Posterior cingulate gyrus (tissue), 11 donors: ENCODE measurements around the gene ESPNL.
A peak's percentile ranks its signal among the peaks of the same experiment; 100 is the strongest.
"Not testable (repeated sequence)": the region's sequence is repeated elsewhere in the genome, so short reads cannot be mapped to it uniquely, and the experiment has no call there.

ENCODE experiments used
- DNase-seq, 10 donors: peaks; one replicate each; pipeline versions ENCODE4 v3.0.0 to v3.0.0-alpha.2; 2020 to 2021; ENCODE audit warnings: mixed read lengths in 3 of 10
- intact Hi-C: fragments of 100-400 bp; cut with DNase I; formaldehyde crosslinking; loops from one replicate; pipeline ENCODE4 v1.15.1; 2023

ESPNL gene

DNA sequence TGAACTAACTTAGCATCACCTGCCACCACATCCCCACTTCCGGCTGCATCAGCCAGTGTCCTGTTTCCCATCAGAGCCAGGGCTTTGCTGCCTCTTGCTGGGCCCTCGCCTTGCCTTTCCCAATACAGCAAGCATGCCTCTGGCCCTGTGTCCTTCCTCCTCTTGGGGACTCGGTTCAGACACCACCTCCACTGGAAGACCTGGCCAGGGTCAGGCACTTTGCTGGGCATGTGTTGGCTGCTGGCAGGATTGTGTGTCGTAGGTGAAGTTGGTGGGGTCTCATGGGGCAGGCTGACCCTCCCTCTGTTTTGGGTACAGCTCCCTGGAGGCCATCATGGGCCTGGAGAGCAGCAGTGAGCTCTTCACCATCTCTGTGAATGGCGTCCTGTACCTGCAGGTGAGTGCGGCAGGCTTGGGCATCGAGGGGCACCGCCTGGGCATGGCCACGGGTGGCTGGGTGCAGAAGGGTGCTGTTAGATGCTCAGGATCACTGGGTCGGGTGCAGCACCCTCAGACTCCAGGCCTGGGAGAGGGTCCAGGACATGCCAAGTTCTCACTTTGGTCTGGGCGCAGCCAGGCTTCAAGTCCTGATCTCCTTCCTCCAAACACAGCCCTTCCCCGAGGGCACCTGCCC, 65.3 kb downstream of the ESPNL start:
- peak in 3 of 10 donors; percentile 65 to 68 (median 66) for DNase-seq
- intact Hi-C loops, result no loop called here

DNA sequence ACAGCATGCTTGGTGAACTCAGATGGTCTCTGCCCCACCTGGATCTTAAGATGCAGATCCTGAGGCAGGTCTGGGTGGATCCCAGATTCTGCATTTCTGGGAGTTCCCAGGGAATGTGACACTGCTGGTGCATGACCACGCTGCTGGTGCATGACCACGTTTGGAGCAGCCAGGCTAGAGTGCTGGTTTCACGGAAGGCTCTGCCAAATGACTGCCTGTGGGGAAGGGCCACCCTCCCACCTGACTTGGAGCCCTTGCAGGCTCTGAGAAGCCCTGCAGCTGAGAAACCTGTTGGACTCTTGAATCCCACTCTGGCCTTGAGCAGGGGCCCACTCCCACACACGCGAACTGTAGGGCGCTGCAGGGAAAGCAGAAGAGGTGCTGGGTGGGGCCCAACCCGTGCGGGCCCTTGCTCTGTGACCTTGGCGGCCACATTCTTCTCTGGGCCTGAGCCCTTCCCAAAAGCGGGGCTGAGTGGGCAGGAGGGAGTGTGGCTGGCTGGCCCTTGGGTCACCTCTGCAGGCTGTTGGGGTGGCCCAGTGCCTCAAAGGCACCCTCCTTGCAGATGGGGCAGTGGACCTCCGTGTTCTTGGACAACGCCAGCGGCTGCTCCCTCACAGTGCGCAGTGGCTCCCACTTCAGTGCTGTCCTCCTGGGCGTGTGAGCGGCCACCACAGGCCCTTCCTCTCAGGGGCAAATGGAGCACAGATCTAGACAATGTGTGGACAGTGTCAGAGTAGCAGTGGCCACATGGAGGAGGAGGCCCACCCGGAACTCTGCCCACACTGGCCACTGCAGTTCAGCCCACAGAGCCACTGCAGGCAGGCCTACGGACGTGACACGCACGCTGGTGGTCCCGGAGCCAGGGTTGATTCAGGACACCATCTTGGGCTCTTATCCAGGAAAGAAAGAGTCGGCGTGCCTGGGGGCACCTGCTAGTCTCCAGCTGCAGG, 66.5 kb downstream of the ESPNL start:
- intact Hi-C loops, result no loop called here
- DNase-seq, result peak in 2 of 10 donors; percentile 58 to 86

- intact Hi-C loops, result no loop called here
Observed at GRCh38 chr2:238167344-238167715, 67.2 kb downstream of the ESPNL start.

GRCh38 chr2:238167761-238168160, 67.6 kb downstream of the ESPNL start:
- intact Hi-C loops, result no loop called here

More at GRCh38 chr2:238167344-238167715, 67.2 kb downstream of the ESPNL start:
- DNase-seq, result peak in 2 of 10 donors; percentile 39 to 50

GRCh38 chr2:238168196-238169047, 68.3 kb downstream of the ESPNL start:
- intact Hi-C loops, result no loop called here
- peak in 2 of 10 donors; percentile 28 to 65 for DNase-seq

More at GRCh38 chr2:238167761-238168160, 67.6 kb downstream of the ESPNL start:
- DNase-seq, result peak in 2 of 10 donors; percentile 49 to 74

DNA sequence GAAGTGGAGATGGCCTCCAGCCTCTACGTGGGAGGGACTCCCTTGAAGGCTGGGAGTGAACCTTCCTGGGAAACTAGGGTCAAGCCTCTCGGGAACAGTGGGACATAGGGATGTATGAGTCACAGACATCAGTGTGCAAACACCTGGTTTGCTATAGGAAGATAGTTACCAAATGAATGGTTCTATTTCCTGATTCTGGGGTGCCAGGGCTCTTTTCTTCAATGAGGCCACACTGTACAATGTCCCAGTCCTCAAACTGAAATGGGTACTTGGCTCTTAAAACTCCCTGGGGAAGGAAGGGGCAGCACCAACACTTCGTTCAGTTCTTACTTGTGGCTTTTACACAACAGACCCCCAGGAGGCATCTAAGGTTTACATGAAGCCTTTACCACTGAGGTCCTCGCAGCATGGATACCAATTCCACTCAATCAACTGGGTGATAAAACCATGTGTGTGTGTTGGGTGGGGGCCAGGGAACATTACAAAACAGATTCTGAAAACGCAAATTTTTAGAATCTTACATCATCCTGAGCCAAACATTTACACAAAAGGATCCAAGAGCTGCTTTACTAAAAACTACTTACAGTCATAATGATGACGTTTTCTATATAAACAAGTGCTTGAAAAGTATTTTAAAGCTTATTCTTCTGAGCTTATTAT, 69.0 kb downstream of the ESPNL start:
- intact Hi-C loops, result no loop called here
- DNase-seq, result peak in 1 of 10 donors; percentile 16

- intact Hi-C loops, result no loop called here
Observed at GRCh38 chr2:238169708-238170251, 69.6 kb downstream of the ESPNL start.

DNA sequence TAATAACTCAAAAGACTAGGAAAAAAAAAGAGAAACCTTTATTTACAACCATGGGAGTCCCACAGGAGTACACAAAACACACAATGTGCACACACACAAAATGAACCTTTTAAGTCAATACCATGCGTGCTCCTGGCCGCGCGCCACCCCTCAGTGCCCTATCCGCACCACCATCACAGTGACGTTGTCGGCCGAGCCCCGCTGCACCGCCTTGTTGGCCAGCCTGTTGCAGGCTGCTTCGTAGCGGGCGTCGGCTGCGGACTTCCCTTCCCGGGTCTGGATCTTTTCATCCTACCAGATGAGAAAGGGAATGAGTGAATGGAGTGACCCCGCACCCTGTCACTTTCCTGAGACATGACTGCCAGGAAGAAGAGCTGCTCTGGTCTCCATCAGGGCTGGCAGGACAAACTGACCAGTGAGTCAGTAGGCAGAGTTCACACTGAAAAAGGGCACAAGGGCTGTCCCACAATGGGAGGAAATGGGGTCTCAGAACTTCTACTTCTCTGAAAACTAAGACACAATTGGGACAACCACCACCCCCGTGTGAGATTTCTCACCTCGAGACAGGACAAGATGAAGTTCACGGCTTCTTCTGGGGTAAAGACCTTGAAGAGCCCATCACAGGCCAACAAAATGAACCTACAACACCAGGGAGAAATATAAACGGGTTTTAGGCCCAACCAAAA, 70.4 kb downstream of the ESPNL start:
- peak in 2 of 10 donors; percentile 69 to 71 for DNase-seq
- intact Hi-C loops, result no loop called here

More at GRCh38 chr2:238169708-238170251, 69.6 kb downstream of the ESPNL start:
- peak in 5 of 10 donors; percentile 34 to 89 (median 63) for DNase-seq

GRCh38 chr2:238171072-238171431, 70.9 kb downstream of the ESPNL start:
- intact Hi-C loops, result not testable (repeated sequence)

DNA sequence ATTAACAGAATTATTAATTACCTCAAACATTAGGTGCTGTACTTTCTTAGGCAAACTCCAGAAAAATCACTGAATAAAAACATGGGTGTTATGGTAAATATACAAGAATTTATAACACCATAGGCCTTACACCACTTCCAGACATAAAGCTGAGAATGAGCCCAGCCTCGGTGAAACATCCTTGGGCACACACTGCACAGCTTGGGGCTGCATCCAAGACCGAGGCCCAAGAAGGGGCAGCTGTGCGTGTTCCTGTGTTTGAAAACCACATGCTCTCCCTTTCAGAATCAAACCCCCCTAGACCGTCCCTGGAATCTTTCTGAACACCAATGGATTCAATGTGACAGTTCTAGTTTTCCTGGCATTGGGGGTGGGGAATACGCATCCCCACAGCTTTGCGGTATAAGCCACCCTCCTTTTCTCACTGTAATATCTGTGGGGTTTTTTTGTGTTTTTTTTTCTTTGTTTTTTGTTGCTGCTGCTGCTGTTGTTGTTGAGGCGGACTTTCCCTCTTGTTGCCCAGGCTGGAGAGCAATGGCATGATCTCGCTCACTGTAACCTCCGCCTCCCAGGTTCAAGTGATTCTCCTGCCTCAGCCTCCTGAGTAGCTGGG, 71.5 kb downstream of the ESPNL start:
- DNase-seq, result peak in 1 of 10 donors; percentile 54
- intact Hi-C loops, result no loop called here

More at GRCh38 chr2:238171072-238171431, 70.9 kb downstream of the ESPNL start:
- DNase-seq, result not testable (repeated sequence)

DNA sequence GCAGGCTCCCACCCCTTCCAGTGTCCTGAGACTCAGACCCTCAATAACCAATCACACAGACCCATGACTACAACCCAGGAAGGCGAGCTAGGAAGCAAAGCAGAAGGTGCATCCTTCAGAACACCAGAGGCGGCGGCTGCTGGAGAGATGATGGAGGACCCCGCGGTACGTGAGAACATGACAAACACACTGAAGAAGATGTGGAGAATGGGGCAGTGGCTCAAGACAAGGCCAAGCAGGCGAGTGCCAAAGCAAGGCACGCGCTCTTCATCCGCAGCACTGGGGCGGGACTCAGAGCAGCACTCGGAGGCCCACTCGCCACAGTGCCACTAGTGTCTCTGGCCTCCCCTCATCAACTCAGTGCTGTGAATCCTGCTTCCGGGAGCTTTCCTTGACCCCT, 72.3 kb downstream of the ESPNL start:
- intact Hi-C loops, result no loop called here
- no peak for DNase-seq

DNA sequence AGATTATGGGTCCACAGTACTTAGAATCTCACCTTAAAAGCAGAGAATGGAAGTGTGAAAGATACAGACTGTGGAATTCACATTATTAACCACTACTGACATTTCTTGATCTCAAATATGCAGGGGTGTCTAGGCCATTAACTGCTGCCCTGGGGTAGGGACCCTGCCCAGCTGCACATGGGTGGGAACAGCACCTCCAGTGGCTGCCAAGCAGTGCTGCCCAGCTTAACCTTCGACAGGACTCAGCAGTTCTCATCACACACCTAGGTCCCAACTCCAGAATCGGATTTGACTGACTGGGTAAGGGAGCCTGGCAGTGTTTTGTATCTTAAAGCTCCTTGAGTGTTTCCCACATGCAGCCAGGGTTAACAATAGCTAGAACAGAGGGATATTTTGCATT, 73.6 kb downstream of the ESPNL start:
- intact Hi-C loops, result no loop called here
- DNase-seq, result peak in 1 of 10 donors; percentile 16

GRCh38 chr2:238174291-238174690, 74.2 kb downstream of the ESPNL start:
- peak in 1 of 10 donors; percentile 17 for DNase-seq
- intact Hi-C loops, result no loop called here

GRCh38 chr2:238174701-238175100, 74.6 kb downstream of the ESPNL start:
- peak in 1 of 10 donors; percentile 6 for DNase-seq

DNA sequence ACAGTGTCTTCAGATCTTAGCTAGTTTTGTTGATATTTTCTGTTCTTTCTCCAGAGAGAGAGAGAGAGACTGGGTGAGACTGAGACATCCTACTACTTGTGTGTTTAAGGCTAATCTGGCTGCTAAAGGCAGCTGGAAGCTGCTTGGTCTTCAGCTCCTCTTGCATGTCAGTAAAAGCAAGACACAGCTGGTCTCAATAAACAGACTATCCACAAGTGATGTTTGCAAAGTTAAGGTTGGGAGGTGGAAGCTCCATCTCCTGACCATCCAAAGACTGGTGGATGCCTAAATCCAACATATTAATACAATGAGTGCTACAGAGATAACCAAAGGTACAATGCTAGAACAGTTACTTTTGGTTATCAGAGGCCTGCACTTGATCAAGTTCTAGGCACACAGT, 76.5 kb downstream of the ESPNL start:
- intact Hi-C loops, result no loop called here
- DNase-seq, result no peak

More at GRCh38 chr2:238174701-238175100, 74.6 kb downstream of the ESPNL start:
- intact Hi-C loops, result no loop called here

- no peak for DNase-seq
- intact Hi-C loops, result no loop called here
Observed at GRCh38 chr2:238180554-238180953, 80.4 kb downstream of the ESPNL start.

DNA sequence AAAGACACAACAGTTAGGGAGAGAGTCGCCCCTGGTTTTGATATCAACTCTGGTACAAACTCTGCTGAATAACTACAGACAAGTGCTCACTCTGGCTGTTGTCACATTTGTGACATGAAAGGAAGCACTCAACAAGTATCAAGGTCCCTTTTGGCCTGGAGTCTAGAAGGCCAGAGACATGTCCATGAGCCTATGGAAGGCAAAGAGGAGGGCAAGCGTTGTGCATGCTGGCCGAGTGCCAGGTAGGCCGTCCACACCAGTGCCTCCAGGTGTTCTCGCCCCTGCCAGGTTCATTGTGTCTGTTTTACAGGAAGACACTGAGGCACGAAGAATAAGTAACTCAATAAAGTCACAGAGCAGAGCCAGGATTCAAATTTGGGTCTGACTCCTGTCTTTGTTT, 82.2 kb downstream of the ESPNL start:
- intact Hi-C loops, result no loop called here
- DNase-seq, result no peak
